Activated CD8-positive, alpha-beta memory T cell treated with anti-CD3 and anti-CD28 coated beads for 1 hour (primary cell): ENCODE data around the gene TNFAIP8L3.
"Not testable (repeated sequence)": the region's sequence is repeated elsewhere in the genome, so short reads cannot be mapped to it uniquely, and the experiment has no call there.

Experiments used
- DNase-seq, 2 donors: peaks; one replicate each; pipeline ENCODE4 v3.0.0-alpha.2; 2020; ENCODE audit warnings: low read depth in 1 of 2; ENCODE audit errors: extremely low read depth in 1 of 2

The TNFAIP8L3 gene

GRCh38 chr15:51094606-51095569 lies at the start of gene TNFAIP8L3:
TNFAIP8L3 (minus strand) TSS chr15:51094906; CDS start chr15:51094595, 311 bp downstream.
- DNase-seq = no peak

DNA sequence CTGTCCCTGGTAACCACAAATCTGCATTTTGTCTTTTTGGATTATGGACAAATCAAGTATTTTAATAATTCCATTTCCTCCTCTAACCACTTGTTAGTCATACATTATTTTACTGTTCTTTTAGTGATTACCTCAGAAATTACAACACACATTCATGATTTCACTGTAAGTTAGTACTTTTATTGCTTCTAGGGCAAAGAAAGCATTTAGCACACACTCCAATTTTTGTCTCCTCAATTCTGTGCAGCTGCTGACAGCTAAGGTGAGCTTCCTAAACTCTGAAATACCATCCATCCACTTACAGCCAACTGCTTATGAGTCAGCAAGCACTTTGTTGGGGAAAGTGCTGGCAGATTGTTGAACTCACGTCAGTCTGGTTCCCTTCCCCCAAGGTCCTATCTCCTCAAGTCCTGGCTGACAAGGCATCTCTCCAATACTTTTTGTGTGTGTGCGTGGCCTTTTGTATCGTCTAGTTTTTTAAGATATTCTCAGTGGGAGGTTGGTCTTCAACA lies 49.4 kb upstream of the TNFAIP8L3 start:
- DNase-seq = no peak

GRCh38 chr15:51140347-51140746 lies 45.6 kb upstream of the TNFAIP8L3 start:
- not testable (repeated sequence) for DNase-seq

- DNase-seq = no peak
Observed at GRCh38 chr15:51139091-51139490, 44.4 kb upstream of the TNFAIP8L3 start.

- no peak for DNase-seq
Observed at GRCh38 chr15:51137880-51138430, 43.2 kb upstream of the TNFAIP8L3 start.

DNA sequence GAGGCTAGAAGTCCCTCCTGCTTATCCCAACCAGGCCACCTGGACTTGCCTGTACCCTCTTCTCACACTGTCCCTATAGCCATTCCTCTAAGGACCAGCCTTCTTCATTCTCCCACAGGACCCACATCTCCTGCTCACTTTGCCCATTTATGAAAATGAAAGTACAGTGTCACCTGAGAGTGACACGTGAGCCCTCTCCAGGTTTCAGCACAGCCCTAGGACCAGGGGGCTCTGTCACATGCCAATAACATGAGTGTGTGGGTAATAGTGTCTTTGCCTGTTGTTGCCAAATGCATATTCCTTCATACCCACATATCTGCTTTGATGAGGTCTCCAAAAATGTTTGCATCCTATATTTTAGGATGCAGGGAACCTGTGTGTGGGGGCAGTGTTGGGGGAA lies 42.3 kb upstream of the TNFAIP8L3 start:
- no peak for DNase-seq

- no peak for DNase-seq
Observed at GRCh38 chr15:51135276-51135675, 40.6 kb upstream of the TNFAIP8L3 start.

DNA sequence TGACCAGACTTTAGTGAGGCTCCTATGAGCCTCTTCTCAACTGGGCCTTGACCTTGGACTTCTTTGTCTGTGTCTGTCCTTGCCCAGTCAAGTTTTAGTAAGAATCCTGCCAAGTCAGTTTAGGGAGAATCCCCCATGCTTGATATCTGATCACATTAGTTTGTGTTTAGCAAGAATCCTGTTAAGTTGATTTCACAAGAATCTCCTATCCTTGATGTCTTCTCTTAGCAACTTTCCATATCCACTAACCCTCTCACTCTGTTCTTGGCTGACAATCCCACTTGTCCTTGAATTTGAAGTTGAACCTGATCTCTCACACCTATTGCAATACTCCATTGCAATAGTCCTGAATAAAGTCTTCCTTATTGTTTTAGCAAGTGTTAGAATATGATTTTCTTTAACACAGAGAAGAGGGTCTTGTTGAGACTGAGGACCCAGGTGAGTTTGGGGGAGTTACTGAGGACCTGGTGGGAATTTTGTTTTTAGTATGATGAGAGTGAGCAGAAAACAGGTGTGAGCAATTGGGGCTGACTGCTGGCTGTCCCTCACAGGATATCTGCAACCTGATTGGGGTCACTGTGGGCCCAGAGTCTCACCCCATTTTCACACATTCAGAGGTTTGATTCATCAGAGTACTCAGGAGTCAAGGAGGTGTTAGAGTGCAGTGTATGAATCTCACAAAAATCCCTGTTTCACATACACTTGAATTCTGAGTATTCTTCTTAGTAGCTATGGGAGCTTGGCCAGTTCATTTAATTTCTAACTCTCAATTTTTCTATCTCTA lies 39.9 kb upstream of the TNFAIP8L3 start:
- DNase-seq = no peak

GRCh38 chr15:51133140-51133765 lies 38.5 kb upstream of the TNFAIP8L3 start:
- no peak for DNase-seq

DNA sequence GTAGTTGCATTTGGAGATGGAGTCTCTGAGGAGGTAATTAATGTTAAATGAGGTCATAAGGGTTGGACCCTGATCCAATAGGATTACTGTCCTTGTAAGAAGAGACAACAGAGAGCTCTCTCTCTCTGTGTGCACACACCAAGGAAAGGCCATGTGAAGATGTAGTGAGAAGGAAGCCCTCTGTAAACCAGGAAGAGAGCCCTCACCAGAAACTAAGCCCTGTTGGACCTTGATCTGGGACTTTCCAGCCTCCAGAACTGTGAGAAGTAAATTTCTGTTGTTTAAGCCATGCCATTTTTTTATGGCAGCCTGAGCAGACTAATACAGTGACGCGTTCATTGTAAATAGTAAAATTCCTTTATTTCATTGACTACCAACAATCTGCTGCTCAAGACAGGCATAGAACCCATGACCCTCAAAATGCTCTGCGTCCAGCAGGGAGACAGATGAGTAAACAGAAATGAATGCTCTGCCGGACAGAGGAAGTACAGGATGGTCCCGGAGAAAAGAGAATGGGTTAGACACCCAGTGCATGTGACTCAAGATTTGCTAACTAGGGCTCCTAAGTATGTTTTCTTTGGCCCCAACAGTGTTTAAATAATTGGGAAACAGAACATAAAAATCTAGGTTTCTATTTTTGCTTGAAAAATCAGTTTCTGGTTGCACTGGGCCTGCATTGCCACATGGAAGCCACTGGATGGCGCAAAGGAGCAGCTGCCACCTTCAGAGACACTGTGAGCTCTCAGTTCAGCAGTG lies 37.9 kb upstream of the TNFAIP8L3 start:
- DNase-seq = no peak

GRCh38 chr15:51131596-51132290 lies 37.0 kb upstream of the TNFAIP8L3 start:
- DNase-seq = no peak

DNA sequence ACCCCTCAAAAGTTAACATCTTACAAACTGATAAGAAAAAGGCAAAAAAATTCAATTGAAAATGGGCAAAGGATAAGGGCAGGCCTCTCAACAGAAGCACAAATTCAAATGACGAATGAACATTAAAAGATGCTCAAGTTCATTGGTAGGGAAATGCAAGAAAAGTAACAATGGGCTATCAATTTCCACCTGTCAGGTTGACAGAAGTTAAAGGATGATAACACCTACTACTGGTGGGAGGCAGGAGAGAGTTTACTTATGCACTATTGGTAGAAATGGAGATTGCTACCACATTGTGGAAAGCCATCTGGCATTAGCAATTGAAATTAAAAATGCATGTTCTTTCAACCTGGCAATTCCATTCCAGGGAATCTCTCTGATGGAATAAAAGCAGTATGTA lies 35.6 kb upstream of the TNFAIP8L3 start:
- no peak for DNase-seq

DNA sequence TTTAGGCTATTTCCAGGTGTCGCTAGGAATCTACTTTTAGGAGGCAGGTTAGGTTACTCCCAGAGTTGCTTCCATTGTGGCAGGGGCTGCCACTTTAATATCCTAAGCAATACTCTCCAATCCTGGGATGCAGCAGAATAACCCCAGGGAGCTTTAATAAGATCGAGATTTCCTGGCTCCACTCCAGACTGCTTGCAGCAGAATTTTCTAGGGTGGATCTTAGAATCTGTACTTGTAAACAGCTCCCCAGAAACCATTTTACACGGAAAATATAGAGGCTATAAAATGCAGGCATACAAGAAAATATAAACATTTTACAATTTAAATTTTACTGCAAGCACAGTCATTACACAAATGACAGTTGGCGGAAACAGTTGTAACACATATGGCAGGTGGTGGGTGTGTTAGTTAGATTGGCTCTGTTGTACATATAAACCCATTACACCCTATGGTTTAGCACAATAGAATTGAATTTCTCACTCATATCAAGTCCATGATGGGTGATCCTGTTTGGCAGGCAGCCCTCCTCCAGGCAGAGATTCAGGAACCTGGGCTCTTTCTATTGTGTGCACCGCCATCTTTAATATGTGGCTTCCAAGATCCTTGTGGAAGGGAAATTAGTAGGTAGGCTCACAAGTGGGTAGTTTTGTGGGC lies 35.0 kb upstream of the TNFAIP8L3 start:
- no peak for DNase-seq

- no peak for DNase-seq
Observed at GRCh38 chr15:51128701-51129100, 34.0 kb upstream of the TNFAIP8L3 start.

DNA sequence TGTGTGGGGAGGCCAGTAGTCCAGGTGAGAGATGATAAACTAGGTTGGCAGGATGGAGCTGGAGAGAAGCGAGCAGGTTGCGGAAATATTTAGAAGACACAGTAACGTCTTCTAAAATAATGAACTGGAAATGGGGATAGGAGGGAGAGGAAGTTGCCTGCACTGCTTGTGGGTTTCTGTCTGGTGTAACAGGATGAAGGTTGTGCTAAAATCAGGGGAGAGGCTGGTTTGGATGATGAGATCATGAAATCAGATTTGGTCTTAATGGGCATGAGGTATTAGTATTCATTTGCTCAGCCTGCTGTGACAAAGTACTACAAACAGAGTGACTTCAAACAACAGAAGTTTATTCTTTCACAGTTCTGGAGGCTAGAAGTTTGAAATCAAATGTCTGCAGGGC lies 32.1 kb upstream of the TNFAIP8L3 start:
- no peak for DNase-seq

DNA sequence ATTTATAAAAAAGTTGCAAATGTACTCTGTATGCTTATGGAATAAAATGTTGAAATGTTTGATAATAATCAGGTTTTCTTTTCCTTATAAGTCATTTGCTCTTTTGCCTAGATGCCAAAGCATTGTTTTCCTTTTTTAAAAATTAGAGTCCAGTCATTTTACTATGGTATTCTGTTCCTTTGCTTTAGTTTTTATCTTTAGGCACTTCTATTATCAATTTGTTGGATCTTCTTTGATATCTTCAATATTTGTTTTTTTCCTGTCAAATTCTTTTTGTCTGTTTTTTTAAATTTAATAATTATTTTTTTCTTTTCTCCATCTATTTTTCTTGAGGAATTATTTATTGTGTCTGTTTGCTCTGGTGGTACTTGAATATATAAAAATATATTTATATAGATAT lies 28.3 kb upstream of the TNFAIP8L3 start:
- not testable (repeated sequence) for DNase-seq

DNA sequence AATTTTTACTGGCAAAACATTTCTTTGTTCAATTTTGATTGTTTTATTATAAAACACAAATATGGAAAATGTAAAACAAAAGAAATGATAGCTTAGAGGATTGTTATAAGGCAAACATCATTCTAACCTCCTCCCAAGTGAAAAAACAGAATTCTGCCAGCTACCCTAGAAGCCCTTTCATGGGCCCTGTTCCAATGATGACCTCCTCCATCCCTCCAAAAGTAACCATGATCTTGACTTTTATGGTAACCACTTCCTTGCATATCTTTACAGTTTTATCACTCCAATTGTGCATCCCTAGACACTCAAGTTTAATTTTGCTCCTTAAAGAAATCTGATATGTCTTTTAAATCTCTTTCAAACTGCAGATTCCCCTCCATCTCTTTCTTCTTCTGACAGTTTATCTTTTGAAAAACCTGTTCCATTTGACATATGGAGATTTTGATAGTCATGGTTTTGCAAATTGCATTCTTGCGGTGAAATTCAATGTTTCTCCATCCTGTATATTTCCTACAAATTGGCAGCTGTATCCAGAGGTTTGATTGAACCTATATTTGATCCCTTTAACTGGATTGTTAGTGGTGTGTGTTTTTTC lies 27.0 kb upstream of the TNFAIP8L3 start:
- no peak for DNase-seq

- DNase-seq = no peak
Observed at GRCh38 chr15:51121118-51121517, 26.4 kb upstream of the TNFAIP8L3 start.

GRCh38 chr15:51119120-51119519 lies 24.4 kb upstream of the TNFAIP8L3 start:
- DNase-seq = no peak
